HFF-Myc (cell line): ENCODE measurements around the gene GIGYF2.

ENCODE experiments used
- DNase-seq: peaks from one replicate; pipeline ENCODE4 v3.0.0-alpha.2; 2011; ENCODE audit warnings: low read depth; ENCODE audit errors: extremely low read depth
- H3K4me3 ChIP-seq: replicated peaks from 2 replicates; pipeline ENCODE4 v1.5.1; 2011; ENCODE audit warnings: low read depth, mild to moderate bottlenecking, control low read depth, low read length
- TF ChIP-seq, protein P1 (sequence below): IDR thresholded peaks from 2 replicates; pipeline ENCODE4 v1.5.1; 2012; ENCODE audit warnings: mild to moderate bottlenecking, low read depth, low read length, control low read depth; ENCODE audit errors: missing control alignments

Gene GIGYF2

DNA sequence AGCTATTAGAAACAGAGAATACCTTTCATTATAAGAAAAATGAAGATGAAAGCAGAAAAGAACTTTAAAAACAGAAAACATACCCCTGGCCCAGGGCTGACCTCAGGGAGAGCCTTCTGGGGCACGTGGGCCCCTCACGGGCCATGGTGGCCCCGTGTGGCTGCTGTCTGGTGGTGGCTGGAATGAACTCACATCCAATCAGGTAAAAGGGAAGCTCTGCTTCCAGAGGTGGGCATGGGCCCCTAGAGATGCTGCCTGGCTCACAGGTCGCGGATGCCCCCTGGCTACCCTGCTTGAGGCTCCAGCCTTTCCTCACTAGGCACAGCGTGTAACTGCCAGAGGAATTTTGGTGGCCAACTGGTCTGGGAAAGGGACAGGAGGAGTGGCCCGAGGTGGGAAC lies 189.5 kb downstream of the GIGYF2 start:
- TF ChIP-seq, protein P1, sequence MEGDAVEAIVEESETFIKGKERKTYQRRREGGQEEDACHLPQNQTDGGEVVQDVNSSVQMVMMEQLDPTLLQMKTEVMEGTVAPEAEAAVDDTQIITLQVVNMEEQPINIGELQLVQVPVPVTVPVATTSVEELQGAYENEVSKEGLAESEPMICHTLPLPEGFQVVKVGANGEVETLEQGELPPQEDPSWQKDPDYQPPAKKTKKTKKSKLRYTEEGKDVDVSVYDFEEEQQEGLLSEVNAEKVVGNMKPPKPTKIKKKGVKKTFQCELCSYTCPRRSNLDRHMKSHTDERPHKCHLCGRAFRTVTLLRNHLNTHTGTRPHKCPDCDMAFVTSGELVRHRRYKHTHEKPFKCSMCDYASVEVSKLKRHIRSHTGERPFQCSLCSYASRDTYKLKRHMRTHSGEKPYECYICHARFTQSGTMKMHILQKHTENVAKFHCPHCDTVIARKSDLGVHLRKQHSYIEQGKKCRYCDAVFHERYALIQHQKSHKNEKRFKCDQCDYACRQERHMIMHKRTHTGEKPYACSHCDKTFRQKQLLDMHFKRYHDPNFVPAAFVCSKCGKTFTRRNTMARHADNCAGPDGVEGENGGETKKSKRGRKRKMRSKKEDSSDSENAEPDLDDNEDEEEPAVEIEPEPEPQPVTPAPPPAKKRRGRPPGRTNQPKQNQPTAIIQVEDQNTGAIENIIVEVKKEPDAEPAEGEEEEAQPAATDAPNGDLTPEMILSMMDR: no peak
- H3K4me3 ChIP-seq: no peak overlapping the region
- DNase-seq: no peak

- no peak overlapping the region for H3K4me3 ChIP-seq
- TF ChIP-seq, protein P1: peak; percentile 20
- no peak for DNase-seq
Observed at GRCh38 chr2:232887171-232887850, 190.2 kb downstream of the GIGYF2 start.

DNA sequence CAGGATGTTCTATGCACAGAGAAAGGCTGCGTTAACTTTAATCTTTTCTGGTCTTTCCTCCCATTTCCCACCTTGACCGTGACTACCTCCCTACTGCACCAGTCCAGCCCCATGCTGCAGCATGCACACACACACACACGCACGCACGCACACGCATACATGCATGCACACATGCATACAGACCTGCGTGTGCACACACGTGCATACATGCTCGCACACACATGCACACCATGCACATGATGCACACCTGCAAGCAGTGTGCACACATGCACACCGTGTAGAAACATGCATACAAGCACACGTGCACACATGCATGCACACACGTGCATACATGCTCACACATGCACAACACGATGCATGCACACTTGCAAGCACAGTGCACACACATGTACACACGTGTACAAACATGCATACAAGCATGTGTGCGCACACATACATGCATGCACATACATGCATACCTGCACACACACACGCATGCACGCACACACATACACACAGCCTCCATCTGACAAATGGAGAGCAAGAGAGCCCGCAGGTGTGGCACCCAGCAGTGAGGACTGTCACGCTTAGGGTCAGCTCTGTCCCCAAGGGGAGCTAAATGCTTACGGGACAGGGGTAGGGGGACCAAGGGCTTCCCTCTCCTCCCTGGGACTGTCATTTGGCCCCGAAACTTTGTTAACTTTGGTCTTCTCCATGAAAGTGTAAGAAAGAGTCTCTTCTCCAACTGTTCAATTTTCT lies 191.1 kb downstream of the GIGYF2 start:
- TF ChIP-seq, protein P1: no peak
- no peak overlapping the region for H3K4me3 ChIP-seq
- DNase-seq: no peak

GRCh38 chr2:232888839-232889529 lies 191.9 kb downstream of the GIGYF2 start:
- no peak for DNase-seq
- TF ChIP-seq, protein P1: no peak
- H3K4me3 ChIP-seq: no peak overlapping the region

DNA sequence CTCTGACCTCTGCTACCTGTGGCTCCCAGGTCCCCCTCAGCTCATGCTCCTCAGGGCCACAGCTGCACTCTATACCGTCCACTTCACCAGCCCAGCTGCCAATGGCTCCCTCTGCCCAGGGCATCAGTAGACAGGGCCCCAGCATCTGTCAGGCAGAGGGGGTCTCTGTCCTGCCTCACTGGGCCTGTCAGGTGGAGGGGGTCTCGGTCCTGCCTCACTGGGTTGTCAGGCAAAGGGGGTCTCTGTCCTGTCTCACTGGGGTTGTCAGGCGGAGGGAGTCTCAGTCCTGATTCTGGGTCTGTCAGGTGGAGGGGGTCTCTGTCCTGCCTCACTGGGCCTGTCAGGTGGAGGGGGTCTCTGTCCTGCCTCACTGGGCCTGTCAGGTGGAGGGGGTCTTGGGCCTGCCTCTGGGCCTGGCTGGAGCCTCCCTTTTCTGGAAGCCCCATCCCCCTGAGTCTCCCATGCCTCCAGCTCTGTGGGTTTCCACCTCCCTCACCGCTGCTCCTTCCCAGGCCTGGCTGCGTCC lies 192.8 kb downstream of the GIGYF2 start:
- TF ChIP-seq, protein P1: no peak
- no peak for DNase-seq
- H3K4me3 ChIP-seq: no peak overlapping the region

- TF ChIP-seq, protein P1: no peak
- H3K4me3 ChIP-seq: no peak overlapping the region
- DNase-seq: no peak
Observed at GRCh38 chr2:232890536-232890895, 193.4 kb downstream of the GIGYF2 start.
